ENCODE data around the gene ICAM2.
A peak's percentile ranks its signal among the peaks of the same experiment; 100 is the strongest.

ICAM2 gene

DNA sequence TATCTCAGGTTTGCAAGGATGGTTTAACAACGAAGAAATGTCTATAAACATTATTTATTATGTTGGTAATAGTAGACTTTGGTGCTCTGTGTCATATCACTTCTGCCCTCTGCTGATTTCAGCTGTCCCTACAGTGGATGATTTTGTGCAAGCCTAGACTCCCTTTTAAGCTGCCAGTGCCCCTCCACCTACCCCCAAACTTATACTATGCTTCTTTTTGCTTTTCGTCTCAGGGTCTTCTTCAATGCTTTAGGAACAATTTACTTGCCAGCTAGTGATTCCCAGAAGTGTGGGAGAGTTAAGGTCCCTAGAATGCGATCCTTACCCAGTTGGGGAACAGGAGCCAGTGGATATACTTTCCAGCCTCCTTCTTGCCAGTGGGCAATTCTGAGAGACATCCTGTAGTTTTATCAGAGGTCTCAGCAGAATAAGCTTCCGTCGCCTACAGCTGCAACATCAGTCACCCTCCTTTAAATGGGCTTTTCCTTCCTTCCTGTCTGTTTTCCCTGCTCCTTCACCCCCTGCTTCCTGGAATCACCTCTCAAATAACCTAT, 4.1 kb downstream of the ICAM2 start:
- peaks cover 36% of the 10 kb centered on the region for H3F3A ChIP-seq (ENCODE audit: insufficient read depth, low read length)
- TF ChIP-seq, protein P1, sequence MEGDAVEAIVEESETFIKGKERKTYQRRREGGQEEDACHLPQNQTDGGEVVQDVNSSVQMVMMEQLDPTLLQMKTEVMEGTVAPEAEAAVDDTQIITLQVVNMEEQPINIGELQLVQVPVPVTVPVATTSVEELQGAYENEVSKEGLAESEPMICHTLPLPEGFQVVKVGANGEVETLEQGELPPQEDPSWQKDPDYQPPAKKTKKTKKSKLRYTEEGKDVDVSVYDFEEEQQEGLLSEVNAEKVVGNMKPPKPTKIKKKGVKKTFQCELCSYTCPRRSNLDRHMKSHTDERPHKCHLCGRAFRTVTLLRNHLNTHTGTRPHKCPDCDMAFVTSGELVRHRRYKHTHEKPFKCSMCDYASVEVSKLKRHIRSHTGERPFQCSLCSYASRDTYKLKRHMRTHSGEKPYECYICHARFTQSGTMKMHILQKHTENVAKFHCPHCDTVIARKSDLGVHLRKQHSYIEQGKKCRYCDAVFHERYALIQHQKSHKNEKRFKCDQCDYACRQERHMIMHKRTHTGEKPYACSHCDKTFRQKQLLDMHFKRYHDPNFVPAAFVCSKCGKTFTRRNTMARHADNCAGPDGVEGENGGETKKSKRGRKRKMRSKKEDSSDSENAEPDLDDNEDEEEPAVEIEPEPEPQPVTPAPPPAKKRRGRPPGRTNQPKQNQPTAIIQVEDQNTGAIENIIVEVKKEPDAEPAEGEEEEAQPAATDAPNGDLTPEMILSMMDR (IDR thresholded peaks at IDR 0.05; ENCODE audit: low read length) = peak; percentile 44
- TF ChIP-seq EZH2 (optimal IDR thresholded peaks at IDR 0.05; ENCODE audit: low read depth, low read length) = no peak
- no peaks in the 10 kb centered on the region for H4K20me1 ChIP-seq (ENCODE audit: insufficient read depth, low read length)
- H3K27me3 ChIP-seq (replicated peaks; ENCODE audit: insufficient read depth, low read length) = no peaks in the 10 kb centered on the region
- H3K36me3 ChIP-seq (replicated peaks; ENCODE audit: insufficient read depth, low read length) = no peaks in the 10 kb centered on the region
- H3K9me2 ChIP-seq (replicated peaks; ENCODE audit: insufficient read depth, low read length) = no peaks in the 10 kb centered on the region
- H3K9me3 ChIP-seq (replicated peaks; ENCODE audit: insufficient read depth, low read length) = no peaks in the 10 kb centered on the region
- peaks cover 81% of the 10 kb centered on the region for H3K79me2 ChIP-seq (ENCODE audit: low read length)
- H3K9ac ChIP-seq (ENCODE audit: low read length) = no peak overlapping the region
- no peak for DNase-seq
- H2AFZ ChIP-seq (ENCODE audit: low read length) = no peak overlapping the region
- H3K27ac ChIP-seq (ENCODE audit: low read length) = peak overlapping the region; percentile 9; the same call in 1 of the 2 replicates
- H3K4me1 ChIP-seq (ENCODE audit: low read length) = peaks cover 25% of the 10 kb centered on the region
- H3K4me2 ChIP-seq (ENCODE audit: low read depth, low read length) = peak overlapping the region; percentile 15; the same call in 1 of the 2 replicates
- no peak overlapping the region for H3K4me3 ChIP-seq (ENCODE audit: low read length)

DNA sequence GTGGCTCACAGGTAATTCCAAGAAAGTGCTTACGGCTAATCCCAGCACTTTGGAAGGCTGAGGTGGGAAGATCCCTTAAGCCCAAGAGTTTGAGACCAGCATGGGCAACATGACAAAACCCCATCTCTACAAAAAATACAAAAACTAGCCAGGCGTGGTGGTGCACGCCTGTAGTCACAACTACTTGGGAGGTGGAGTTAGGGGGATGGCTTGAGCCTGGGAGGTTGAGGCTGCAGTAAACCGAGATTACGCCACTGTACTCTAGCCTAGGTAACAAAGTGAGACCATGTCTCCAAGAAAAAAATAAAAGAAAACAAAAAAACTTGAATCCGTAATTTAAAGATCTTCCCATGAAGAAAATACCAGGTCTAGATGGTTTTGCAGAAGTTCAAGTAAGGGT, 5.0 kb downstream of the ICAM2 start:
- no peaks in the 10 kb centered on the region for H3K36me3 ChIP-seq (replicated peaks; ENCODE audit: insufficient read depth, low read length)
- H3K9ac ChIP-seq (ENCODE audit: low read length) = no peak overlapping the region
- no peaks in the 10 kb centered on the region for H3K27me3 ChIP-seq (replicated peaks; ENCODE audit: insufficient read depth, low read length)
- H3K4me1 ChIP-seq (ENCODE audit: low read length) = peaks cover 20% of the 10 kb centered on the region
- no peak for DNase-seq
- TF ChIP-seq, protein P1 (IDR thresholded peaks at IDR 0.05; ENCODE audit: low read length) = no peak
- no peak for TF ChIP-seq EZH2phosphoT487 (IDR thresholded peaks at IDR 0.05; ENCODE audit: low read length)
- no peak for TF ChIP-seq EZH2 (optimal IDR thresholded peaks at IDR 0.05; ENCODE audit: low read depth, low read length)
- no peak overlapping the region for H3K4me3 ChIP-seq (ENCODE audit: low read length)
- H3K9me3 ChIP-seq (replicated peaks; ENCODE audit: insufficient read depth, low read length) = no peaks in the 10 kb centered on the region
- H3K9me2 ChIP-seq (replicated peaks; ENCODE audit: insufficient read depth, low read length) = no peaks in the 10 kb centered on the region
- H3F3A ChIP-seq (ENCODE audit: insufficient read depth, low read length) = peaks cover 27% of the 10 kb centered on the region
- H4K20me1 ChIP-seq (ENCODE audit: insufficient read depth, low read length) = no peaks in the 10 kb centered on the region
- H3K79me2 ChIP-seq (ENCODE audit: low read length) = peaks cover 81% of the 10 kb centered on the region
- no peak overlapping the region for H2AFZ ChIP-seq (ENCODE audit: low read length)
- no peak overlapping the region; the same call in 1 of the 2 replicates for H3K27ac ChIP-seq (ENCODE audit: low read length)
- H3K4me2 ChIP-seq (ENCODE audit: low read depth, low read length) = peak overlapping the region; percentile 61

DNA sequence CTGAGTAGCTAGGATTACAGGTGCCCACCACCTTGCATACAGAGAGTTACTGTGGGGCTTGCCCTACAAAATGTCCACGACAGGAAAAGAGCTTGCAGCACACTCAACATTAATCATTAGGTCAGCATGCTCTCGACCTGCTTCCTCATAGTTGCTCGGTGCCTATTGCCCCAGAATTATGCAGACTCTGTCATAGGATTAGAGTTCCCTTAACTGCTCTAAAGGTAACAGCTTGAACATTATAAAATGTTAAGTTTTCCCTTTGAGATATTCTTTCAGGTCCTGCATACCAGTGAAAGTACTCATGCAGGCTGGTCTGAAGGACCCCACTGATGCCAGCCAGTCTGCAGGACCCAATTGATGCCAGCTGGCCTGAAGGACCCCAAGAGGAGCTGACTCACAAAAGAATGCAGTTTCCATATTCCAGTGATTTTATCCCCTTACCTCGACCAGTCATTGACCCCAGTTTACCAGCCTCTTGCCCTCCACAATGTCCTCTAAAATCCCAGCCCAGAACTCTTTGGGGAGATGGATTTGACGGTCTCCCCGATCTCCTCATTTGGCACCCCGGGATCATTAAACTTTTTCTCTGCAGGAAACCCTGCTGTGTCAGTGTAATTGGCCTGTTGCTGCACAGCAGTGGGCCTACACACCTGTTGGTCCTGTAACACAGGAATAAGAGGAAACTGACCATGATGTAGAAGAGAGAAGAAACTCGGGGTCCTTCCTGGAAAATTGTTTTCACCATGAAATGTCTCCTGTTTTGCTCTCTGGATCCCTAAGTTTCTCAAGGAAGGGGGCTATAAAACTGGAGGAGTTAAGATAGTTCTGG, 10.6 kb downstream of the ICAM2 start:
- Histone ChIP-seq H3K4me3 (ENCODE audit: low read length) (no peak overlapping the region), H3K9me3 (replicated peaks; ENCODE audit: insufficient read depth, low read length) (no peaks in the 10 kb centered on the region), H3K9me2 (replicated peaks; ENCODE audit: insufficient read depth, low read length) (no peaks in the 10 kb centered on the region), H3K36me3 (replicated peaks; ENCODE audit: insufficient read depth, low read length) (no peaks in the 10 kb centered on the region), H2AFZ (ENCODE audit: low read length) (no peak overlapping the region), H3K9ac (ENCODE audit: low read length) (no peak overlapping the region), H3K79me2 (ENCODE audit: low read length) (peaks cover 51% of the 10 kb centered on the region), H3F3A (ENCODE audit: insufficient read depth, low read length) (no peaks in the 10 kb centered on the region), H3K27me3 (replicated peaks; ENCODE audit: insufficient read depth, low read length) (no peaks in the 10 kb centered on the region), H4K20me1 (ENCODE audit: insufficient read depth, low read length) (no peaks in the 10 kb centered on the region), H3K4me2 (ENCODE audit: low read depth, low read length) (no peak overlapping the region), H3K4me1 (ENCODE audit: low read length) (no peaks in the 10 kb centered on the region; the same call in 1 of the 2 replicates), H3K27ac (ENCODE audit: low read length) (no peak overlapping the region)
- no peak for DNase-seq
- TF ChIP-seq EZH2 (optimal IDR thresholded peaks at IDR 0.05; ENCODE audit: low read depth, low read length) = no peak
- TF ChIP-seq, protein P1 (IDR thresholded peaks at IDR 0.05; ENCODE audit: low read length) = no peak
- no peak for TF ChIP-seq EZH2phosphoT487 (IDR thresholded peaks at IDR 0.05; ENCODE audit: low read length)
